Astrocyte of the spinal cord (primary cell): ENCODE data around the gene ABLIM2.

Experiments used
- DNase-seq: peaks from one replicate; pipeline ENCODE4 v3.0.0; 2011; ENCODE audit warnings: low read depth, low spot score
- H3K4me3 ChIP-seq: 2 replicates; pipeline ENCODE4 v1.5.1; 2011; ENCODE audit warnings: low read depth, mild to moderate bottlenecking, low read length, moderate library complexity
- in situ Hi-C: cut with HindIII; loops from 2 replicates; pipeline ENCODE4 v1.10.0; 2017; ENCODE audit warnings: low sequenced_read_pairs
- TF ChIP-seq, protein P1 (sequence below): IDR thresholded peaks from 2 replicates; pipeline ENCODE4 v1.5.1; 2012; ENCODE audit warnings: low read depth, mild to moderate bottlenecking, low read length, inconsistent platforms

ABLIM2 gene

DNA sequence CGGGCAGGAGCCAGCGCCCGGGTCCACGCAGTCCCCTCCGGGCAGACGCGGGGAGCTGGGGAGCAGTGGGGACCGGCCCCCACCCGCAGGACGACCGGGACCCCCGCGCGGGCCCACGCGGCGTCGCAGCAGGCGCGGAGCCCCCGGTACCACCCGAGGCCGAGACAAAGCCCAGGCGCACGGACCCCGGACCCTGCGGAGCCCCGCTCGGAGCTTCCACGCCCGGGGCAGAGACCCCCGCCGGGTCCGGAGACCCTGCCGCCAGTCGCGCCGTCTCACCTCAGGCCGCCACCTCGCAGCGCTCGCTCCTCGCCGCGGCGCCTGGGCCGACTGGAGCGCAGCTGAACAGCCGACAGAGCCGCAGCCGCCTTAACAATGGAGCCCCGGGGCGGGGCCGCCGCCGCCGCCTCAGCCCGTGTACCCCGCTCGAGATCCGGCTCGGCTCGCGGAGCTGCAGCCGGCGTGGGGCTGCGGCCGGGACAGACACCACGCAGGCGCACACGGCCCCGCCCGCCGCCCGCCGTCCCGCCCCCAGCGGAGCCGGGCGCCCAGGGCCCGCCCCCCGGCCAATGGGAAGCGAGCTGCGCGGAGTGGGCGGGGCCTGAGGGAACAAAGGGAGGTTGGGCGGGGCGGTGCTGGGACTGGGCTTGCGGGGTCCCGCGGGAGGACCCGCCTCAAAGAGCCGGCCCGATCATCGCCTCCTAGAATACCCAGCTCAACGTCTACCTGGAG lies 219.1 kb downstream of the ABLIM2 start, which contains the start of gene AFAP1:
AFAP1 (minus strand) TSS at position 485 of the 732 bp plus-strand sequence. CDS start 67,783 bp downstream, outside the sequence.
- TF ChIP-seq, protein P1, sequence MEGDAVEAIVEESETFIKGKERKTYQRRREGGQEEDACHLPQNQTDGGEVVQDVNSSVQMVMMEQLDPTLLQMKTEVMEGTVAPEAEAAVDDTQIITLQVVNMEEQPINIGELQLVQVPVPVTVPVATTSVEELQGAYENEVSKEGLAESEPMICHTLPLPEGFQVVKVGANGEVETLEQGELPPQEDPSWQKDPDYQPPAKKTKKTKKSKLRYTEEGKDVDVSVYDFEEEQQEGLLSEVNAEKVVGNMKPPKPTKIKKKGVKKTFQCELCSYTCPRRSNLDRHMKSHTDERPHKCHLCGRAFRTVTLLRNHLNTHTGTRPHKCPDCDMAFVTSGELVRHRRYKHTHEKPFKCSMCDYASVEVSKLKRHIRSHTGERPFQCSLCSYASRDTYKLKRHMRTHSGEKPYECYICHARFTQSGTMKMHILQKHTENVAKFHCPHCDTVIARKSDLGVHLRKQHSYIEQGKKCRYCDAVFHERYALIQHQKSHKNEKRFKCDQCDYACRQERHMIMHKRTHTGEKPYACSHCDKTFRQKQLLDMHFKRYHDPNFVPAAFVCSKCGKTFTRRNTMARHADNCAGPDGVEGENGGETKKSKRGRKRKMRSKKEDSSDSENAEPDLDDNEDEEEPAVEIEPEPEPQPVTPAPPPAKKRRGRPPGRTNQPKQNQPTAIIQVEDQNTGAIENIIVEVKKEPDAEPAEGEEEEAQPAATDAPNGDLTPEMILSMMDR = no peak
- H3K4me3 ChIP-seq = peak within 1 kb of the TSS; percentile 89
- in situ Hi-C loops = no loop called here
- peak; percentile 83 for DNase-seq

DNA sequence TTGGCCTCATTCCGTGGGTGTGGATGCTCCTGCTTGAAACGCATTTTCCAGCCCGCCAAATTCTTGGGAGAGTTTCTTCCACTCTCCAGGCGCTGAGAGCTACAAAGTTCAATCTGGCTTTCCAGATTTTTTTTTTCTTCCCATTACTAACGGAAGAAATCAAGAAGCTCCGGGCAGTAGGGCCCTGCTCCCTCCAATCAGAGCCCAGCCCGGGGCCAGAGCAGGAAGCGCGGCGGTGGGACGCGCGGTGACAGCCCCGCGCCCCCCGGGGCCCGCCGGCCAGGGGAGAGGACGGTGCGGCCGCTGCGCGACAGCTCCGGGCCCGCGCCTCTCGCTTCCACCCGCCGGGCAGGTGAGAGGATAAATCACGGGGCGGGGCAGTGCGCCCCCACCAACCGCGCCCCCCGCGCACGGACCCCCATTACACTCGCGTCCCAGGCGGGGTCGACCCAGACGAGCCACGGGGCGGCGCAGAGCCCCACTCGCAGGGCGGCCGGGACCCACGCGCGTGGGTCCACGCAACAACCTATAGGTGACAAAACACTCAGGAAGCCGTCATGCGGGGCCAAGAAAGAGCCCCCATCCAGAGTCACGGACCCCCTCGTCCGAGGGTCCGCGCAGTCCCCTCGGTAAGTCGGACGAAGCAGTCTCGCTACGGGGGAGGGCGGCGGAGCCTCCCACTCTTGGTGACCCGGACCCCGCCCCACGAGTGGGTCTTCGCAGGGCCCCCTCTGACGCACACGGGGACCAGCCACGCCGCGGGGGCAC lies 219.8 kb downstream of the ABLIM2 start:
- peak overlapping the region; percentile 89 for H3K4me3 ChIP-seq
- in situ Hi-C loops = no loop called here
- TF ChIP-seq, protein P1 = no peak
- DNase-seq = peak; percentile 43

DNA sequence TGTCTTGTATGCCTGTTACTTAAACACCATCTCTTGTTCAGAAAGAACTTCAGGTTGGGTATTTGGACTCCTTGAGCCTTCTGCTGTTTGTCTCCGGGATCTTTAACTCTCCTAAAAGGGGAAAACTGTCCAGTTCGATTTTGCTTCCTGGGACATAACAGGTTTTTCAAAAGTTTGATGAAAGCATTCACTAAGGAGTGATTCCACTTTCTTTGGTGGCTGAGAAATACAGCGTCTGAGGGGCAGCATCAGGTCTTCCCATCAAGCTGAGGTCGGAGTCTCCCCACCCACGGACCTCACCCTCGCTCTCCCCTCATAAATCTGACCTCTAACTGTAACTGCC lies 220.4 kb downstream of the ABLIM2 start:
- TF ChIP-seq, protein P1 = no peak
- in situ Hi-C loops = no loop called here
- H3K4me3 ChIP-seq = peak overlapping the region; percentile 89
- DNase-seq = peak; percentile 32

DNA sequence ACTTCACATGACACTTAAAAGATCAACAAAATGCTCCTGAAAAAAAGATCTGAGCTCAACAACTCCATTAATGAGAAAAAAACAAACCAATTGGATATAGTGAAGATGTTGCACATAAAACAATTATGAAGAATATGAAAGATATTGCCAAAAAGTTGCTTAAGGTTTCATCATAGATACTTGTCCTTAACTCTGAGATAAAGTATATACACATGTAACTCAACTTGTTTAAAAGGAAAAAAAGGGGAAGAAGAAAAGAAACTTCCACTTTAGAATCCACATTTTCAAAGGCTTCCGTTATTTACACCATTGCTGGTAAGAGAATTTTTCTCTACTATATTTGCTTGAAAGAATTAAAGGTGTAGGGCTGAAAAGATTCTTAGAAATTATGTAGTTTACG lies 221.6 kb downstream of the ABLIM2 start:
- peak overlapping the region; percentile 89 for H3K4me3 ChIP-seq
- TF ChIP-seq, protein P1 = no peak
- DNase-seq = no peak
- in situ Hi-C loops = no loop called here

DNA sequence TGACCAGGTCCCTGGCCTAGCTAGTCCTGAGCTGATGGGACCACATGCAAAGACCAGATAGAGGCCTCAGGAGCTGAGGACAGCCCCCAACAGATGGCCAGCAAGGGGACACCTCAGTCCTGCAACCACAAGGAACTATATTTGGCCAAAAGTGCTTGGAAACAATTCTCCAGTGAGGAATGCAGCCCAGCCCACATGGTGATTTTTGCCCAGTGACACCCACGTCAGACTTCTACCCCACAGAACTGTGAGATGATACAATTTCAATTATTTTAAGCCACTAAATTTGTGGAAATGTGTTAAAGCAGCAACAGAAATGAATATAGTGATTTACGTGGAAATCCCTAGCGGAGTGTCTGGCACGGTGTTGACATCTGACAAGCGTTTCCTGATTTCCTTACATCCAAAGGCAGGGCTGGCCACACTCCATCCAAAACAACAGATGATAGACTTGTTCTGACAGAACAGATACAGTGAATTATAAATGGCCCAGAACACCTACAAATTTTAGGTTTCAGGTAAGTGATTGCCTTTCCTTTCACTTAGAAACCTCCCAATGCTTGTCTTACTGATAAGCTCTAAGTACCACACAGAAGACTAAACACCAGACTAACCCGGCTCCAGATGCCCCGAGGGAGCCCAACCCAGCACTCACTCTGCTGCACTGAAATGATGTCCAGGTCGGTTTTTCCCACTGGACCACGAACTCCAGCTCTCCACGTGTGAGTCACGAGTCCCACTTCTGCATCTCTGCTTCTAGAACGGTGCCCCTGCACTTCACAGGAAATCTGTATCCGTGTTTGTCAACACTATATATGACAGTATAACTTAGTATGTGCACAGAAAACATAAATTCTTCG lies 224.7 kb downstream of the ABLIM2 start:
- in situ Hi-C loops = no loop called here
- TF ChIP-seq, protein P1 = no peak
- DNase-seq = no peak
- H3K4me3 ChIP-seq = no peak overlapping the region

DNA sequence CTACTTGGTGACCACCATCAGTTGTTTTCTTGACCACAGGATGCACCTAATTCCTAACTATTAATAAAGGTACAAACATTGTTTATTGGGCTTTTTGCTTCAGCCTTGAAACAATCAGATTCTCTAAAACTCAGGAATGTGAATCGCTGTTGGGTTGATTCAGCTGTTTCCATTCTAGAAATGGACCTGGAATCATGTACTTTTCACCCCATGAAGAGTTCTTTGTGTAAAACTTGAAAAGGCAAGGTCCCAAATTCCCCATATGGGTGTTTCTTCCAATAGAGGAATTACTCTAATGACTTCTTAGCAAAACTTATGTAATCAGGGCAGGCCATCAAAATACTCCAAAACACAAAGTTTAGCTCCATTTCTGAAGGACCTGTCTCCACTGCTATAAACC lies 226.3 kb downstream of the ABLIM2 start:
- no peak overlapping the region for H3K4me3 ChIP-seq
- in situ Hi-C loops = no loop called here
- TF ChIP-seq, protein P1 = no peak
- no peak for DNase-seq
